ENCODE results near the gene GNAQ. TPM values are rescaled to one million over a fixed set of nuclear protein-coding genes. Genes with fewer than 3 reads are reported as not detected.
A peak's percentile ranks its signal among the peaks of the same experiment; 100 is the strongest.

Gene GNAQ
- total and polyA plus RNA-seq, 2 of the 4 experiments (the other 2 are of a cell fraction): 23.1 to 50.7 TPM

- in situ Hi-C loops (cut with MboI; ENCODE audit: low sequenced_read_pairs) (no loop called here), intact Hi-C loops (cut with micrococcal nuclease) (no loop called here), dilution Hi-C loops (cut with HindIII; ENCODE audit: low sequenced_read_pairs, unreplicated experiment) (no loop called here)
- no peaks in the 10 kb centered on the region; the same call in 1 of the 2 replicates for H3K4me1 ChIP-seq (ENCODE audit: control insufficient read depth, insufficient read depth, low read length)
- H3K14ac ChIP-seq (replicated peaks; ENCODE audit: low read depth, low read length): no peak overlapping the region
- POLR2A ChIA-PET (ENCODE audit: unreplicated experiment): no interaction called here
- H3K27ac ChIP-seq (ENCODE audit: insufficient read depth, low read length): no peak overlapping the region
- H3K9ac ChIP-seq (ENCODE audit: low read depth, low read length): no peak overlapping the region
- no peak overlapping the region for H4K91ac ChIP-seq (ENCODE audit: insufficient read depth, low read depth, low read length)
- no peak overlapping the region for H4K5ac ChIP-seq (ENCODE audit: low read depth, low read length)
- H3K4ac ChIP-seq (ENCODE audit: low read depth, low read length): no peak overlapping the region
- H3K56ac ChIP-seq (ENCODE audit: extremely low read depth, insufficient read depth, low read length): no peak overlapping the region
- ATAC-seq (ENCODE audit: low read depth): peak; percentile 84
- H3K36me3 ChIP-seq (ENCODE audit: control insufficient read depth, insufficient read depth, low read length): peaks cover 2% of the 10 kb centered on the region; the same call in 1 of the 2 replicates
- no peak overlapping the region for H2AFZ ChIP-seq (replicated peaks; ENCODE audit: low read length, poor library complexity)
- no peaks in the 10 kb centered on the region for H4K20me1 ChIP-seq (ENCODE audit: insufficient read depth, low read length)
- H2BK20ac ChIP-seq (ENCODE audit: low read depth, low read length): 0 out of 2 replicates have a peak overlapping the region, but pooled peaks have one; percentile 20
- H3K79me1 ChIP-seq (ENCODE audit: low read depth in 1 of 2, low read length in 2 of 2): peaks cover 16 to 25% of the 10 kb centered on the region in 2 experiments
- no peak overlapping the region for H2BK15ac ChIP-seq (ENCODE audit: low read depth, low read length)
- DNase-seq: peak; percentile 83
- H2AK9ac ChIP-seq (replicated peaks; ENCODE audit: low read depth, low read length, poor library complexity): no peak overlapping the region
- peaks cover 11% of the 10 kb centered on the region for H3K9me1 ChIP-seq (ENCODE audit: insufficient read depth, low read length)
- H3K9me3 ChIP-seq (ENCODE audit: control insufficient read depth, insufficient read depth, low read length): no peaks in the 10 kb centered on the region
- H3K4me3 ChIP-seq (ENCODE audit: insufficient read depth, low read depth, low read length): no peak overlapping the region
- H2AK5ac ChIP-seq (ENCODE audit: low read depth, low read length): no peak overlapping the region
- H2BK120ac ChIP-seq (ENCODE audit: low read depth, low read length): no peak overlapping the region
- H3K18ac ChIP-seq (ENCODE audit: low read depth, low read length): peak overlapping the region; percentile 64; the same call in 1 of the 2 replicates
- H3K23ac ChIP-seq (ENCODE audit: low read depth, low read length): no peak overlapping the region; the same call in 1 of the 2 replicates
- H2BK5ac ChIP-seq (ENCODE audit: low read depth, low read length, poor library complexity, severe bottlenecking): peak overlapping the region; percentile 6
- 0 out of 4 replicates have a peak overlapping the region, but pooled peaks of 1 of the 2 experiments have one; percentile 1 for H4K8ac ChIP-seq (ENCODE audit: low read depth in 2 of 2, low read length in 2 of 2)
- TF ChIP-seq NFE2L2 (IDR thresholded peaks at IDR 0.05; ENCODE audit: low read depth, low read length): peak; percentile 79
- TF ChIP-seq FOS (IDR thresholded peaks at IDR 0.05; ENCODE audit: low read depth, low read length): 0 out of 2 replicates have a peak, but pooled peaks have one; percentile 19
- TF ChIP-seq POLR2A (IDR thresholded peaks at IDR 0.05; ENCODE audit: low read depth, low read length): no peak
- TF ChIP-seq MXI1 (IDR thresholded peaks at IDR 0.05; ENCODE audit: borderline replicate concordance, low read depth, low read length): peak; percentile 36; the same call in 1 of the 2 replicates
- TF ChIP-seq MAFK (IDR thresholded peaks at IDR 0.05; ENCODE audit: low read depth, low read length): peak; percentile 78
- BruUV-seq (replicated peaks): no TSS peak
- WGBS, 2 experiments (ENCODE audit: extremely low coverage in 2 of 2, insufficient read length in 1 of 2): no CpG with 5 or more reads among the region's 3 CpGs
- no peaks in the 10 kb centered on the region for H3K27me3 ChIP-seq (ENCODE audit: control insufficient read depth, insufficient read depth, low read length)
- H3K4me2 ChIP-seq (ENCODE audit: low read depth, low read length): peak overlapping the region; percentile 28; the same call in 1 of the 2 replicates
- CTCF ChIA-PET: interaction anchor here (0.6 kb wide), 1 partner anchor 146 kb away, joined by 4 read pairs; no protein-coding TSS in a partner anchor
Observed at GRCh38 chr9:77820293-77820954, 211.2 kb downstream of the GNAQ start.

Data from IMR-90 (cell line).